ENCODE data around the gene KPNA6. TPM values are rescaled to one million over a fixed set of nuclear protein-coding genes. Genes with fewer than 3 reads are reported as not detected.

KPNA6 gene
- total and polyA plus RNA-seq, 2 of the 4 experiments (the other 2 are of a cell fraction): 27.0 to 50.7 TPM

GRCh38 chr1:32205401-32206370 is 97.8 kb downstream of the KPNA6 start, which contains the start of gene IQCC:
IQCC (plus strand) TSS chr1:32205671; CDS start chr1:32205682, 11 bp downstream.
- peaks cover 13% of the 10 kb centered on the region; the same call in 1 of the 2 replicates for H3K9me1 ChIP-seq (ENCODE audit: insufficient read depth, low read length)
- peak within 1 kb of the TSS; percentile 31; the same call in 1 of the 2 replicates for H3K27ac ChIP-seq (ENCODE audit: insufficient read depth, low read length)
- BruUV-seq (replicated peaks): no TSS peak
- ChIA-PET CTCF (interaction anchor here (0.6 to 1.9 kb wide), 3 partner anchors 10 to 432 kb away, joined by 3 to 7 read pairs (median 5); no protein-coding TSS in a partner anchor), POLR2A (ENCODE audit: unreplicated experiment) (interaction anchor here (0.6 kb wide), 1 partner anchor 218 kb away, joined by 3 read pairs; no protein-coding TSS in a partner anchor)
- in situ Hi-C loops (cut with MboI; ENCODE audit: low sequenced_read_pairs): no loop called here
- no peaks in the 10 kb centered on the region for H3K9me3 ChIP-seq (ENCODE audit: control insufficient read depth, insufficient read depth, low read length)
- H3K14ac ChIP-seq (replicated peaks; ENCODE audit: low read depth, low read length): peak within 1 kb of the TSS; percentile 90
- H2AFZ ChIP-seq (replicated peaks; ENCODE audit: low read length, poor library complexity): peak within 1 kb of the TSS; percentile 99
- H4K91ac ChIP-seq (ENCODE audit: insufficient read depth, low read depth, low read length): peak within 1 kb of the TSS; percentile 76
- peak within 1 kb of the TSS; percentile 96 for H2AK9ac ChIP-seq (replicated peaks; ENCODE audit: low read depth, low read length, poor library complexity)
- H2BK120ac ChIP-seq (ENCODE audit: low read depth, low read length): no peak within 1 kb of the TSS
- no peak within 1 kb of the TSS for H3K18ac ChIP-seq (ENCODE audit: low read depth, low read length)
- H4K20me1 ChIP-seq (ENCODE audit: insufficient read depth, low read length): no peaks in the 10 kb centered on the region
- peaks cover 11 to 39% of the 10 kb centered on the region in 2 experiments for H3K79me1 ChIP-seq (ENCODE audit: low read depth in 1 of 2, low read length in 2 of 2)
- peak within 1 kb of the TSS; percentile 47; the same call in 1 of the 2 replicates for H3K56ac ChIP-seq (ENCODE audit: extremely low read depth, insufficient read depth, low read length)
- peaks cover 13% of the 10 kb centered on the region for H3K4me1 ChIP-seq (ENCODE audit: control insufficient read depth, insufficient read depth, low read length)
- peak within 1 kb of the TSS; percentile 3 for H2BK5ac ChIP-seq (ENCODE audit: low read depth, low read length, poor library complexity, severe bottlenecking)
- peak within 1 kb of the TSS; percentile 74; the same call in 1 of the 2 replicates for H3K23ac ChIP-seq (ENCODE audit: low read depth, low read length)
- peak within 1 kb of the TSS; percentile 59 for H3K4me3 ChIP-seq (ENCODE audit: insufficient read depth, low read depth, low read length)
- H2BK15ac ChIP-seq (ENCODE audit: low read depth, low read length): no peak within 1 kb of the TSS
- H3K4ac ChIP-seq (ENCODE audit: low read depth, low read length): peak within 1 kb of the TSS; percentile 84
- H2BK20ac ChIP-seq (ENCODE audit: low read depth, low read length): no peak within 1 kb of the TSS
- peak within 1 kb of the TSS; percentile 31 for H4K5ac ChIP-seq (ENCODE audit: low read depth, low read length)
- dilution Hi-C loops (cut with HindIII; ENCODE audit: low sequenced_read_pairs, unreplicated experiment): no loop called here
- peak within 1 kb of the TSS; percentile 77 for H3K9ac ChIP-seq (ENCODE audit: low read depth, low read length)
- H3K27me3 ChIP-seq (ENCODE audit: control insufficient read depth, insufficient read depth, low read length): no peaks in the 10 kb centered on the region
- intact Hi-C loops (cut with micrococcal nuclease): no loop called here
- peaks cover 3% of the 10 kb centered on the region; the same call in 1 of the 2 replicates for H3K36me3 ChIP-seq (ENCODE audit: control insufficient read depth, insufficient read depth, low read length)
- peak within 1 kb of the TSS; percentile 72 for H2AK5ac ChIP-seq (ENCODE audit: low read depth, low read length)
- 1% methylated on average over 45 of the region's 77 CpGs; no CpG with 5 or more reads in 1 of the 2 experiments for WGBS, 2 experiments (ENCODE audit: extremely low coverage in 2 of 2, insufficient read length in 1 of 2)
- H3K4me2 ChIP-seq (ENCODE audit: low read depth, low read length): peak within 1 kb of the TSS; percentile 89
- TF ChIP-seq POLR2A (IDR thresholded peaks at IDR 0.05; ENCODE audit: low read depth, low read length): peak; percentile 75
- TF ChIP-seq FOS (IDR thresholded peaks at IDR 0.05; ENCODE audit: low read depth, low read length): no peak
- TF ChIP-seq BHLHE40 (IDR thresholded peaks at IDR 0.05; ENCODE audit: low read depth, low read length): no peak
- TF ChIP-seq USF2 (IDR thresholded peaks at IDR 0.05; ENCODE audit: low read depth, low read length): no peak
- no peak for TF ChIP-seq CTCF (conservative IDR thresholded peaks at IDR 0.05; ENCODE audit: low read depth, low read length)
- no peak for TF ChIP-seq SMC3 (IDR thresholded peaks at IDR 0.05; ENCODE audit: low read depth, low read length)
- TF ChIP-seq NFE2L2 (IDR thresholded peaks at IDR 0.05; ENCODE audit: low read depth, low read length): no peak
- no peak for TF ChIP-seq MAFK (IDR thresholded peaks at IDR 0.05; ENCODE audit: low read depth, low read length)
- TF ChIP-seq CEBPB (IDR thresholded peaks at IDR 0.05; ENCODE audit: low read depth, low read length): no peak
- TF ChIP-seq MAZ (IDR thresholded peaks at IDR 0.05; ENCODE audit: borderline replicate concordance, low read depth, low read length): no peak
- TF ChIP-seq CHD1 (IDR thresholded peaks at IDR 0.05; ENCODE audit: low read depth, low read length): no peak
- no peak for TF ChIP-seq RFX5 (IDR thresholded peaks at IDR 0.05; ENCODE audit: low read depth, low read length)
- TF ChIP-seq MXI1 (IDR thresholded peaks at IDR 0.05; ENCODE audit: borderline replicate concordance, low read depth, low read length): peak; percentile 54; the same call in 1 of the 2 replicates
- ATAC-seq (ENCODE audit: low read depth) (peak; percentile 73), DNase-seq (peak; percentile 74)
- peak within 1 kb of the TSS; percentile 54 to 93 for H4K8ac ChIP-seq (ENCODE audit: low read depth in 2 of 2, low read length in 2 of 2)

Data from IMR-90 (cell line).